Suprapubic skin (tissue), 4 donors: ENCODE results near the gene ZBTB2. TPM values are rescaled to one million over a fixed set of nuclear protein-coding genes. Genes with fewer than 3 reads are reported as not detected.

ENCODE experiments used
- DNase-seq, 2 donors: peaks; one replicate each; pipeline ENCODE4 v3.0.0-alpha.2; 2019; ENCODE audit warnings: low spot score in 2 of 2
- H3K27ac ChIP-seq: fragments of 200-600 bp; sonication (generic); one replicate; pipeline ENCODE4 v1.5.1; 2019
- H3K27me3 ChIP-seq: fragments of 200-600 bp; sonication (generic); one replicate; pipeline ENCODE4 v1.5.1; 2019
- H3K36me3 ChIP-seq: fragments of 200-600 bp; sonication (generic); one replicate; pipeline ENCODE4 v1.5.1; 2019
- H3K4me1 ChIP-seq: fragments of 200-600 bp; sonication (generic); one replicate; pipeline ENCODE4 v1.5.1; 2019
- H3K4me3 ChIP-seq: fragments of 200-600 bp; sonication (generic); one replicate; pipeline ENCODE4 v1.5.1; 2019; ENCODE audit warnings: mild to moderate bottlenecking
- H3K9me3 ChIP-seq: fragments of 200-600 bp; sonication (generic); one replicate; pipeline ENCODE4 v1.5.1; 2019
- EP300 ChIP-seq: sonication (generic); formaldehyde crosslinking; IDR thresholded peaks from one replicate; pipeline ENCODE4 v1.6.1; 2017; ENCODE audit warnings: antibody characterized with exemption
- POLR2A ChIP-seq, 2 donors: fragments of 450-650 bp; IDR thresholded peaks; one replicate each; pipeline ENCODE4 v1.6.1; 2017; ENCODE audit warnings: antibody characterized with exemption in 2 of 2, mild to moderate bottlenecking in 2 of 2, moderate library complexity in 2 of 2
- POLR2AphosphoS5 ChIP-seq, 3 donors: sonication (generic); formaldehyde crosslinking; IDR thresholded peaks; one replicate each; pipeline ENCODE4 v1.6.1; 2017; ENCODE audit warnings: antibody characterized with exemption in 3 of 3
- WGBS: methylation state at CpG from one replicate; pipeline ENCODE4 v1.1.5; 2018; 5-methylcytosine and 5-hydroxymethylcytosine counted together
- total RNA-seq, 4 donors: library from RNA; depleted of rRNA; stranded (reverse); fragments of >200 nt; gene quantifications; one replicate each; pipeline ENCODE4 v1.1.0, GENCODE V29; 2016
- TF ChIP-seq, protein P1 (sequence below), 2 donors: fragments of 200-600 bp in 1 of 2; fragments of 450-650 bp in 1 of 2; sonication (generic) in 1 of 2; IDR thresholded peaks; one replicate each; pipeline ENCODE4 v1.5.1; 2016 to 2019; ENCODE audit warnings: antibody characterized with exemption in 2 of 2, mild to moderate bottlenecking in 1 of 2, moderate library complexity in 1 of 2

The ZBTB2 gene
- total RNA-seq, 4 donors from 2014 or later = 9.5 to 17.5 (median 13.0) TPM

DNA sequence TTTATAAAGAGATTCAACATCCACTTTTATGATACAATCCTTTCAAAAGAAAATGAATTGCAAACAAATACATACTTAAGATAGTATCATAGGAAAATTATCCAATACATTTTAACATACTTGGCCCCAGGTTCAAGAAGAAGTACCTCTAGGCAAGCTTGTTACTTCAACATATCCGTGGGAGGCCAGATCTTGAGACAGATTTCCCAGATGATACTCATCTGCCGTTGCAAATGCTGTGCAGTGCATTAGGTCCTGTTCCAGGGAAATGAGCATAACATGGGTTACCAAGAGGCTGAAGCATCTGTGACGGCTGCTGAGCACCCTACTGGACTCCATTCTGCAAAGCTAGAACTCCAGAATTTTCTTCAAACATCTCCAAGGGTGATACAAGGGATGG, 44.9 kb upstream of the ZBTB2 start:
- no peak for DNase-seq
- H3K4me1 ChIP-seq = peaks cover 15% of the 10 kb centered on the region
- no peak overlapping the region for H3K27ac ChIP-seq

DNA sequence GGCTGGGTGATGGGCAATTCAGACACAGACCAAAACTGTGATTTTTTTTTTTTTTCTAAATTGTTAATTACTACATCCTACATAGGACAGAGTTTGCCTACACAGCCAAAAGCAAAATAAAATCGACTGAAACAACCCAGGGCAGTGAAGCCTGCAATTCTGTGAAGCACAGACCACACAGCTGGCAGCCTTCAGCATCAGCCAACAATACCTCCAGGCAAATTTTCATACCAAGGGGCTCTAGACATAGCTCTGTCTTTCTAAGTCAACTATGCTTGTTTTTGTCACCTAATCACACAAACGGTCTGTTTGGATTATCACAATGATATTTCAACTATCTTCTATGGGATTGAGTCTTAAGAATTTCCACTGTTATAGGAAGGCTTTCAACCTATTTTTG, 43.0 kb upstream of the ZBTB2 start:
- peaks cover 29% of the 10 kb centered on the region for H3K36me3 ChIP-seq
- WGBS = 41% methylated on average over 2 of the region's 2 CpGs
- no peaks in the 10 kb centered on the region for H3K9me3 ChIP-seq
- no peak for DNase-seq
- TF ChIP-seq POLR2AphosphoS5 (IDR thresholded peaks at IDR 0.05) = no peak
- no peak for TF ChIP-seq EP300
- no peak for TF ChIP-seq POLR2A (IDR thresholded peaks at IDR 0.05)
- TF ChIP-seq, protein P1, sequence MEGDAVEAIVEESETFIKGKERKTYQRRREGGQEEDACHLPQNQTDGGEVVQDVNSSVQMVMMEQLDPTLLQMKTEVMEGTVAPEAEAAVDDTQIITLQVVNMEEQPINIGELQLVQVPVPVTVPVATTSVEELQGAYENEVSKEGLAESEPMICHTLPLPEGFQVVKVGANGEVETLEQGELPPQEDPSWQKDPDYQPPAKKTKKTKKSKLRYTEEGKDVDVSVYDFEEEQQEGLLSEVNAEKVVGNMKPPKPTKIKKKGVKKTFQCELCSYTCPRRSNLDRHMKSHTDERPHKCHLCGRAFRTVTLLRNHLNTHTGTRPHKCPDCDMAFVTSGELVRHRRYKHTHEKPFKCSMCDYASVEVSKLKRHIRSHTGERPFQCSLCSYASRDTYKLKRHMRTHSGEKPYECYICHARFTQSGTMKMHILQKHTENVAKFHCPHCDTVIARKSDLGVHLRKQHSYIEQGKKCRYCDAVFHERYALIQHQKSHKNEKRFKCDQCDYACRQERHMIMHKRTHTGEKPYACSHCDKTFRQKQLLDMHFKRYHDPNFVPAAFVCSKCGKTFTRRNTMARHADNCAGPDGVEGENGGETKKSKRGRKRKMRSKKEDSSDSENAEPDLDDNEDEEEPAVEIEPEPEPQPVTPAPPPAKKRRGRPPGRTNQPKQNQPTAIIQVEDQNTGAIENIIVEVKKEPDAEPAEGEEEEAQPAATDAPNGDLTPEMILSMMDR (IDR thresholded peaks at IDR 0.05) = no peak
- H3K27ac ChIP-seq = no peak overlapping the region
- H3K4me1 ChIP-seq = peaks cover 11% of the 10 kb centered on the region
- no peak overlapping the region for H3K4me3 ChIP-seq
- H3K27me3 ChIP-seq = no peaks in the 10 kb centered on the region

More for the DNA sequence above, 44.9 kb upstream of the ZBTB2 start:
- TF ChIP-seq, protein P1 (IDR thresholded peaks at IDR 0.05) = no peak
- no peak for TF ChIP-seq POLR2AphosphoS5 (IDR thresholded peaks at IDR 0.05)
- TF ChIP-seq EP300 = no peak
- TF ChIP-seq POLR2A (IDR thresholded peaks at IDR 0.05) = no peak
- WGBS = 43% methylated on average over 3 of the region's 3 CpGs
- no peaks in the 10 kb centered on the region for H3K27me3 ChIP-seq
- peaks cover 12% of the 10 kb centered on the region for H3K36me3 ChIP-seq
- no peaks in the 10 kb centered on the region for H3K9me3 ChIP-seq
- no peak overlapping the region for H3K4me3 ChIP-seq

DNA sequence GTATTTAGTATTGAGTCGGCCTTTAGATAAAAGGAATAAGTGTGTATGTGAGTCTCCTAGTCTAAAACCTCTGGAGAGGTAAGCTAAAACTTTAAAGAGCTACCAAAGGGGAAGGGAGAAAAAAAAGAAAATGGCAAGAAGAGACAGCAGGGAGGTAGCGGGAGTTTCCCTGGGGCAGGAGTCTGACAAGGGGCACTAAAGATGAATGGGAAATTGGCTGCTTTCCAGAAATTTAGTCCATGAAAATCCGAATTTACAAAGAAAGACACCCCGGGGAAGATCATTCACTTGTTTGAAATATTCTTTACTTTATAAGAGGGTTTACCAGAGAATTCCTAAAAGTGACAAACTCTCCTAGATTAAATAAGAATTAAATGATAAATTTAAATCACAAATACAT, 41.3 kb upstream of the ZBTB2 start:
- H3K27ac ChIP-seq = no peak overlapping the region
- H3K4me1 ChIP-seq = peaks cover 11% of the 10 kb centered on the region
- no peak for TF ChIP-seq EP300
- TF ChIP-seq, protein P1 (IDR thresholded peaks at IDR 0.05) = no peak
- no peak for TF ChIP-seq POLR2A (IDR thresholded peaks at IDR 0.05)
- no peak for TF ChIP-seq POLR2AphosphoS5 (IDR thresholded peaks at IDR 0.05)
- no peaks in the 10 kb centered on the region for H3K27me3 ChIP-seq
- H3K9me3 ChIP-seq = no peaks in the 10 kb centered on the region
- 83% methylated on average over 4 of the region's 4 CpGs for WGBS
- H3K4me3 ChIP-seq = no peak overlapping the region
- H3K36me3 ChIP-seq = peaks cover 44% of the 10 kb centered on the region
- DNase-seq = no peak

DNA sequence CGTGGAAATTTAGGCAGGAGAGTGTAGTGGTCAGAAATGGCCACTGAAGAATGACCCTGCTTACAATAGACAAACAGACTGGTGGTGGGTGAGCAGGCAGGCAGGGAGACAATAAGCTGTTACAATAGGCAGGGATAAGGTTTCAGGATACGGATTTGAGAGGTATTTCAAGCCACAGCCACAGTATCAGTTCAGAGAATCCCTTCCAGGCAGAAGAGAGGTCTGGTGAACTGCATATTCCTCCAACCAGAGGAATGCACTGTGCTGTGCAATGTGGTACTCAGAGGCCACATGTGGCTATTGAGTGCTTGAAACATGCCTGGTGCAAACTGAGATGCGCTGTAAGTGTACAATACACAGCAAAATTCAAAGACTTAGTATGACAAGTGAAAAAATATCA, 40.0 kb upstream of the ZBTB2 start:
- Histone ChIP-seq H3K9me3 (no peaks in the 10 kb centered on the region), H3K27ac (no peak overlapping the region), H3K4me3 (no peak overlapping the region), H3K36me3 (peaks cover 54% of the 10 kb centered on the region), H3K4me1 (peaks cover 2% of the 10 kb centered on the region), H3K27me3 (no peaks in the 10 kb centered on the region)
- TF ChIP-seq EP300 (no peak), POLR2A (IDR thresholded peaks at IDR 0.05) (no peak), POLR2AphosphoS5 (IDR thresholded peaks at IDR 0.05) (no peak)
- TF ChIP-seq, protein P1 (IDR thresholded peaks at IDR 0.05) = no peak
- 94% methylated on average over 3 of the region's 3 CpGs for WGBS
- no peak for DNase-seq

DNA sequence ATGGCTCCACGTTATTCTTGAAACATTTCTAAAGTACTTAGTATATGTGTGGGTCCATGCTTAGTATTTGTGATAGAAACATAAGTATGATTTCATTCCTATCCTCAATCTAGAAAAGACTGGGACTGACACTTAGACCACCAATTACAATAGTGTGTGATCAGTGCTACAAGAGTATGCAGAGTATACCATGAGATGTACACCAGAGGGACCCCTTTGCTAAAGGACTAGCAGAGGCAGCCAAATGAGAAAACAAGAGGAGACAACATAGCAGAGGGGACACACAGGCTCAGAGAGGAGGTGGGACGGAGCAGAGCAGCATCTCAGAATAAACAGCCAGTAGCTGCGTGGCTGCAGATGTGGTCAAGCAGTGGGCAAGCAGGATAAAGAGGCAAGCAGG, 39.5 kb upstream of the ZBTB2 start:
- 93% methylated on average over 3 of the region's 3 CpGs for WGBS
- Histone ChIP-seq H3K36me3 (peaks cover 59% of the 10 kb centered on the region), H3K9me3 (no peaks in the 10 kb centered on the region), H3K27ac (no peak overlapping the region), H3K4me1 (no peaks in the 10 kb centered on the region), H3K4me3 (no peak overlapping the region), H3K27me3 (no peaks in the 10 kb centered on the region)
- TF ChIP-seq, protein P1 (IDR thresholded peaks at IDR 0.05) = no peak
- no peak for TF ChIP-seq POLR2A (IDR thresholded peaks at IDR 0.05)
- no peak for TF ChIP-seq EP300
- no peak for TF ChIP-seq POLR2AphosphoS5 (IDR thresholded peaks at IDR 0.05)
- DNase-seq = no peak
